BLaER1 treated with 17β-estradiol and CSF1 and Interleukin-3, amounts not matched to agents 10 nM and 100 nM (cell line): ENCODE measurements around the gene ARHGAP15.

ENCODE experiments used
- H3K27ac ChIP-seq, 11 experiments: shearing (Covaris generic); formaldehyde crosslinking; 2 replicates each; pipeline ENCODE4 v1.8.1; 2022
- H3K27me3 ChIP-seq, 11 experiments: shearing (Covaris generic); formaldehyde crosslinking; 2 replicates each; pipeline ENCODE4 v1.8.1; 2022
- H3K36me3 ChIP-seq, 11 experiments: shearing (Covaris generic); formaldehyde crosslinking; 2 replicates each; pipeline ENCODE4 v1.8.1; 2022
- H3K4me1 ChIP-seq, 10 experiments: shearing (Covaris generic); formaldehyde crosslinking; 2 replicates each; pipeline ENCODE4 v1.8.1; 2022
- H3K4me2 ChIP-seq, 11 experiments: shearing (Covaris generic); formaldehyde crosslinking; 2 replicates each; pipeline ENCODE4 v1.8.1; 2022
- H3K4me3 ChIP-seq, 10 experiments: shearing (Covaris generic); formaldehyde crosslinking; 2 replicates each; pipeline ENCODE4 v1.8.1; 2022
- H3K9ac ChIP-seq, 11 experiments: shearing (Covaris generic); formaldehyde crosslinking; 2 replicates each; pipeline ENCODE4 v1.8.1; 2022
- H3K9me3 ChIP-seq, 11 experiments: shearing (Covaris generic); formaldehyde crosslinking; replicated peaks in 1 of 11; 2 replicates each; pipeline ENCODE4 v1.8.1; 2022
- H4K20me1 ChIP-seq, 11 experiments: shearing (Covaris generic); formaldehyde crosslinking; 2 replicates each; pipeline ENCODE4 v1.8.1; 2022
- Cebpa-rat ChIP-seq, 11 experiments: shearing (Covaris generic); IDR thresholded peaks; 2 replicates each; pipeline ENCODE4 v1.8.1; 2022

ARHGAP15 gene

GRCh38 chr2:143321994-143322393, 192.8 kb downstream of the ARHGAP15 start:
- no peak overlapping the region for H3K4me3 ChIP-seq

GRCh38 chr2:143329288-143329687, 200.1 kb downstream of the ARHGAP15 start:
- Histone ChIP-seq H3K9me3 (peaks cover 0 to 4% (median 0%) of the 10 kb centered on the region in 11 experiments; a peak in 1 of 22 replicates), H4K20me1 (peaks cover 0 to 3% (median 0%) of the 10 kb centered on the region in 11 experiments; a peak in 1 of 22 replicates), H3K4me2 (no peak overlapping the region), H3K27me3 (no peaks in the 10 kb centered on the region), H3K36me3 (peaks cover 0 to 18% (median 0%) of the 10 kb centered on the region in 11 experiments; a peak in 2 of 22 replicates), H3K27ac (no peak overlapping the region), H3K4me3 (no peak overlapping the region), H3K9ac (no peak overlapping the region), H3K4me1 (no peaks in the 10 kb centered on the region)
- no peak for TF ChIP-seq Cebpa-rat (IDR thresholded peaks at IDR 0.05)

More at GRCh38 chr2:143321994-143322393, 192.8 kb downstream of the ARHGAP15 start:
- Histone ChIP-seq H3K27ac (no peak overlapping the region), H4K20me1 (0 out of 22 replicates have a peak, but pooled peaks cover 0 to 6% (median 0%) of the 10 kb centered on the region in 11 experiments), H3K4me2 (no peak overlapping the region), H3K9me3 (peaks cover 0 to 2% (median 0%) of the 10 kb centered on the region in 11 experiments; a peak in 1 of 22 replicates), H3K36me3 (peaks cover 0 to 60% (median 0%) of the 10 kb centered on the region in 11 experiments; a peak in 6 of 22 replicates), H3K27me3 (no peaks in the 10 kb centered on the region), H3K4me1 (no peaks in the 10 kb centered on the region), H3K9ac (no peak overlapping the region)
- TF ChIP-seq Cebpa-rat (IDR thresholded peaks at IDR 0.05), result no peak

GRCh38 chr2:143333168-143333791, 204.1 kb downstream of the ARHGAP15 start:
- Histone ChIP-seq H4K20me1 (peaks cover 0 to 3% (median 0%) of the 10 kb centered on the region in 11 experiments; a peak in 1 of 22 replicates), H3K27ac (no peak overlapping the region), H3K36me3 (peaks cover 0 to 15% (median 0%) of the 10 kb centered on the region in 11 experiments; a peak in 2 of 22 replicates), H3K9me3 (no peaks in the 10 kb centered on the region), H3K4me3 (no peak overlapping the region), H3K4me1 (no peaks in the 10 kb centered on the region), H3K27me3 (no peaks in the 10 kb centered on the region), H3K9ac (no peak overlapping the region), H3K4me2 (no peak overlapping the region)
- TF ChIP-seq Cebpa-rat (IDR thresholded peaks at IDR 0.05), result no peak

- TF ChIP-seq Cebpa-rat (IDR thresholded peaks at IDR 0.05), result no peak
- Histone ChIP-seq H3K27me3 (no peaks in the 10 kb centered on the region), H3K9me3 (no peaks in the 10 kb centered on the region), H3K36me3 (peaks cover 0 to 15% (median 0%) of the 10 kb centered on the region in 11 experiments; a peak in 2 of 22 replicates), H3K4me3 (no peak overlapping the region), H3K27ac (no peak overlapping the region), H4K20me1 (peaks cover 0 to 3% (median 0%) of the 10 kb centered on the region in 11 experiments; a peak in 2 of 22 replicates), H3K4me1 (no peaks in the 10 kb centered on the region), H3K4me2 (no peak overlapping the region), H3K9ac (no peak overlapping the region)
Measured at GRCh38 chr2:143333847-143334246, 204.6 kb downstream of the ARHGAP15 start.

- no peak for TF ChIP-seq Cebpa-rat (IDR thresholded peaks at IDR 0.05)
- Histone ChIP-seq H3K4me2 (no peak overlapping the region), H3K27ac (no peak overlapping the region), H3K9me3 (no peaks in the 10 kb centered on the region), H3K4me3 (no peak overlapping the region), H4K20me1 (peaks cover 0 to 3% (median 0%) of the 10 kb centered on the region in 11 experiments; a peak in 2 of 22 replicates), H3K4me1 (no peaks in the 10 kb centered on the region), H3K27me3 (no peaks in the 10 kb centered on the region), H3K36me3 (peaks cover 0 to 8% (median 0%) of the 10 kb centered on the region in 11 experiments; a peak in 2 of 22 replicates), H3K9ac (no peak overlapping the region)
Measured at GRCh38 chr2:143334837-143335236, 205.6 kb downstream of the ARHGAP15 start.

GRCh38 chr2:143336719-143337210, 207.5 kb downstream of the ARHGAP15 start:
- no peak overlapping the region for H3K4me2 ChIP-seq
- no peak overlapping the region for H3K4me3 ChIP-seq
- H3K9ac ChIP-seq, result no peak overlapping the region
- peaks cover 0 to 6% (median 0%) of the 10 kb centered on the region in 11 experiments; a peak in 2 of 22 replicates for H4K20me1 ChIP-seq
- peaks cover 0 to 8% (median 0%) of the 10 kb centered on the region in 11 experiments; a peak in 2 of 22 replicates for H3K36me3 ChIP-seq
- no peak for TF ChIP-seq Cebpa-rat (IDR thresholded peaks at IDR 0.05)
- H3K27me3 ChIP-seq, result no peaks in the 10 kb centered on the region
- no peaks in the 10 kb centered on the region for H3K4me1 ChIP-seq
- H3K9me3 ChIP-seq, result no peaks in the 10 kb centered on the region
- H3K27ac ChIP-seq, result no peak overlapping the region

GRCh38 chr2:143341478-143341877, 212.3 kb downstream of the ARHGAP15 start:
- Histone ChIP-seq H3K4me1 (no peaks in the 10 kb centered on the region), H3K4me3 (no peak overlapping the region), H3K9me3 (no peaks in the 10 kb centered on the region), H3K27ac (no peak overlapping the region), H3K9ac (no peak overlapping the region), H3K36me3 (peaks cover 0 to 5% (median 0%) of the 10 kb centered on the region in 11 experiments; a peak in 1 of 22 replicates), H4K20me1 (peaks cover 0 to 16% (median 0%) of the 10 kb centered on the region in 11 experiments; a peak in 5 of 22 replicates), H3K4me2 (no peak overlapping the region), H3K27me3 (no peaks in the 10 kb centered on the region)
- TF ChIP-seq Cebpa-rat (IDR thresholded peaks at IDR 0.05), result no peak

GRCh38 chr2:143344780-143345179, 215.6 kb downstream of the ARHGAP15 start:
- Histone ChIP-seq H4K20me1 (peaks cover 0 to 22% (median 0%) of the 10 kb centered on the region in 11 experiments; a peak in 4 of 22 replicates), H3K27me3 (no peaks in the 10 kb centered on the region), H3K27ac (no peak overlapping the region), H3K4me1 (no peaks in the 10 kb centered on the region), H3K36me3 (peaks cover 0 to 5% (median 0%) of the 10 kb centered on the region in 11 experiments; a peak in 1 of 22 replicates), H3K9ac (no peak overlapping the region), H3K4me3 (no peak overlapping the region), H3K4me2 (no peak overlapping the region), H3K9me3 (no peaks in the 10 kb centered on the region)
- TF ChIP-seq Cebpa-rat (IDR thresholded peaks at IDR 0.05), result no peak

- H3K4me1 ChIP-seq, result no peaks in the 10 kb centered on the region
- TF ChIP-seq Cebpa-rat (IDR thresholded peaks at IDR 0.05), result no peak
- no peak overlapping the region for H3K4me3 ChIP-seq
- H3K9me3 ChIP-seq, result no peaks in the 10 kb centered on the region
- peaks cover 0 to 5% (median 0%) of the 10 kb centered on the region in 11 experiments; a peak in 1 of 22 replicates for H3K36me3 ChIP-seq
- no peak overlapping the region for H3K4me2 ChIP-seq
- H4K20me1 ChIP-seq, result peaks cover 0 to 22% (median 0%) of the 10 kb centered on the region in 11 experiments; a peak in 4 of 22 replicates
- H3K27me3 ChIP-seq, result no peaks in the 10 kb centered on the region
- H3K9ac ChIP-seq, result no peak overlapping the region
- no peak overlapping the region for H3K27ac ChIP-seq
Measured at GRCh38 chr2:143345887-143346787, 216.9 kb downstream of the ARHGAP15 start.
